Measurements from ENCODE around the gene TMEM179.

The TMEM179 gene

DNA sequence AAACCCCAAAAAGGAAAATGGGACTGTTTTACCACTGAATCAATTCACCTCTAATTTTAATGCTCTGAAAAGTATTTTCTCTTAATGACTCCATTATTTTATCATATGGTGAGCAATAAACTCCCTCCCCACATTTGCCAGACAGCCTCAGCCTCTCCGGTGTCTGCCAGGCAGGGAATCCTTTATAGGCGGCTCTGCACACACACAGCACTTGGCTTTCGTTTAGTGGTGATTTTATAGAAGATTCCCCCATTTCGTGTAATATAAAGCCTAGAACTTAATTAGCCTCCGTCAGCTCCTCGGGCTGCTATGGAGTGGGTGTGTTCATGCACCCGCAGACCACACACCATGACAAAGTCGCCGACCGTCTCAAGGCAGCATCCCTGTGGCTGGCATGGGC, 35.1 kb downstream of the TMEM179 start:
- no peak for DNase-seq (ENCODE audit: low read depth, low spot score)

DNA sequence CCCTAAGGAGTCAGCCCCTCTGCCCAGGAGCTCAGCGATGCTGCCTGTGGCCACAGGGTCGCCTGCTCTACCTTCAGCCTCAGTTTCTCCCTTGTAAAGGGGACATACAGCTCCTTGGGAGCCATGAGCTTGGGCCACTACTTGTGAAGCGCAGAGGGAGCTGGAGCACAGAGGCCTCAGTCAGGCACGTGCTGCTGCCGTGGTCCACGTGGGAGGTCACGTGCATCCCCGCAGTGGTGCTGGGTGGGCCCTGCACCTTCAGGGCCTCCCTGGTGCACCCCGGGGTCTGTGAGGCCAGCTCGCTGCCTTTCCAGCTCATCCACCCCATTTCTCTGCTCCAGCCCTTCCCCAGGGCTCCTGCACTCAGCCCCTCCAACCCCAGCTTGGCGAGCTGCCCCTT, 36.0 kb downstream of the TMEM179 start:
- no peak for DNase-seq (ENCODE audit: low read depth, low spot score)

DNA sequence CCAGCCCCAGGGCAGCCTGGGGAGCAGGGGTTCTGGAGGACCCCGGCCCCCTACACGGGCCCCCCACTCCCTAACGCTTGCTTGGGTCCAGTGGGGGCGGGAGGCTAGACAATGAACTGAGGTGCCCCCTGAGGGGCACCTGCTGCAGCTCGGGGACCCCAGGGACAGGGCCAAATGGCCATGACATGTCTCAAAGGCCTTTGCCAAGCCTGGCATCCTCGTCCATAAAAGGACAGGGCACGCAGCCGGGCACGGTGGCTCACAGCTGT, 36.7 kb downstream of the TMEM179 start:
- no peak for DNase-seq (ENCODE audit: low read depth, low spot score)

DNA sequence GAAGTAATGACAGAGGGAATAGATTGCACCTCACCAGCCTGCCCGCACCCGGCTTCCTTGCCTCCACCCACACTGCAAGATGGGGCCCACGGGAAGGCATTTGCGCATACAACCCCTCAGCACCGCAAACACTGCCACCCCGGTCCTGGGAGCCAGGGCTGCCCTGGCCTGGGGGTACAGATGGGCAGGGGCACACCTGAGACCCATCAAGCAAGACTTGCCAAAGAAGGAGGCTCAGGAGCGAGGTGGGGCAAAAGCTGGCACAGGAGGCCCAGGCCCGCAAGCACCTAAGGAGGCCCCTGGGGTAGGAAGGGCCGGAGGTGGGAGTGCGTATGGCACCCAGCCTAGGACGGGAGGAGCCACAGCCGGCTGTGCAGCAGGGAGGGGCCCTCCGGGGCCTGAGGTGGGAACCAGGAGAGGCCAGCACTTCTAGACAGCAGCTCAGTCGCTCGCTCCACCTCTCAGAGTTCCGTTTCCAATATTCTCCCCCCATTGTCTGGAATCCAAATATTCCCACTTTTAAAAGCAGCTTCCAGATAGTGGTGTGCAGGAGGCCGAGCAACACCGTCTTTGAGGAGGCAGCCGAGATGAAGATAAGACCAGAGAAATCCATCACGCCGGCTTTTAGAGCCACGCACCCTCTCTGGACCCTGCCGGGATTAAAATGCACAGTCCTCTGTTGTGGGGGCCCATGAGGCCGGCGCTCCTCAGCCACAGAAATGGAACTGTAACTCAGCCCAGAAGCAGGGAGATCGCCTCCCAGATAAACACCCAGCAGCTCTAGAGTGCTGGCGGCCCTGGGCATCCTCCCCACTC, 37.2 kb downstream of the TMEM179 start:
- DNase-seq (ENCODE audit: low read depth, low spot score), result no peak

DNA sequence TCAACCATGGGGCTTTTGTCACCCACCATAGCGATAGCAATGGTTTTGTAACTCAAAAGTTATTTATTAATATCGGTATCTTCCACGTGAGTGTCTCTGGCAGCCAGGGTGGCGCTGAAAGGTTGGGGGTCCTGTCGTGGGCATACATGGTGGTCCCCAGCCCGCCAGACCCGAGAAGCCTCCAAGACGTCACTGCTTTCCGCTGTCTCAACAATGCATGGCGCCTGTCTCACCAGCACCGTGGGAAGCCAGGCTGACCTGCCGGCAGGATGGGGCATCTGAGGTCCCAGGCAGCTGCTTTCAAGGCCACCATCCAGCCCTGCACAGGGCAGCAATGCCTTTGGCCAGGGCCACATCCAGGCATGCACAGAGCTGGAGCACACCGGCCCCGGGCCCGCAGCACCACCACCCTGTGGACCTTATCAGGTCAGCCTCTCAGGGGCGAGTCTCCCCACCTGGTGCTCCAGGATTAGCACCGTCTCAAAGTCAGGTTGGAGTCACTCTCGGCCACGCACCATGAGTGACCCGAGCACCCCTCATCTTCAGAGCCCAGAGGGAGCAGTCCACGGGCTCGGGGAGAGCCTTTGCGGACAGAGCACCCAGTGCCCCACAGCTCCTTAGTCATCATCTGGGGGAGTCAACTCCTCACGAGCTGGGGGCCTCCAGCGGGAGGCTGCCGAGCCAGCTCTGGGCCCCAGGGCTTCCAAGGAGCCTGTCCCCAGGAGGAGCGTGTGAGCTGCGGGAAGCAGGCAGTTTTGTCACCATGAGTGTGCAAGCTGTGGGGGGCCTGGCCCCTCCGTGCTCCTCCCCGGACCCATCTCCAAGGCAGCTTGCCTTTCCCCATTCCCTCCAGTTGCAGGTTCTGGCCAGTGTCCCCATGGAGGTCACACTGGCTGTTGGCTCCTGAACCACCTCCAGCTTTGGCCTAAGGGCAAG, 39.6 kb downstream of the TMEM179 start:
- DNase-seq (ENCODE audit: low read depth, low spot score), result no peak

DNA sequence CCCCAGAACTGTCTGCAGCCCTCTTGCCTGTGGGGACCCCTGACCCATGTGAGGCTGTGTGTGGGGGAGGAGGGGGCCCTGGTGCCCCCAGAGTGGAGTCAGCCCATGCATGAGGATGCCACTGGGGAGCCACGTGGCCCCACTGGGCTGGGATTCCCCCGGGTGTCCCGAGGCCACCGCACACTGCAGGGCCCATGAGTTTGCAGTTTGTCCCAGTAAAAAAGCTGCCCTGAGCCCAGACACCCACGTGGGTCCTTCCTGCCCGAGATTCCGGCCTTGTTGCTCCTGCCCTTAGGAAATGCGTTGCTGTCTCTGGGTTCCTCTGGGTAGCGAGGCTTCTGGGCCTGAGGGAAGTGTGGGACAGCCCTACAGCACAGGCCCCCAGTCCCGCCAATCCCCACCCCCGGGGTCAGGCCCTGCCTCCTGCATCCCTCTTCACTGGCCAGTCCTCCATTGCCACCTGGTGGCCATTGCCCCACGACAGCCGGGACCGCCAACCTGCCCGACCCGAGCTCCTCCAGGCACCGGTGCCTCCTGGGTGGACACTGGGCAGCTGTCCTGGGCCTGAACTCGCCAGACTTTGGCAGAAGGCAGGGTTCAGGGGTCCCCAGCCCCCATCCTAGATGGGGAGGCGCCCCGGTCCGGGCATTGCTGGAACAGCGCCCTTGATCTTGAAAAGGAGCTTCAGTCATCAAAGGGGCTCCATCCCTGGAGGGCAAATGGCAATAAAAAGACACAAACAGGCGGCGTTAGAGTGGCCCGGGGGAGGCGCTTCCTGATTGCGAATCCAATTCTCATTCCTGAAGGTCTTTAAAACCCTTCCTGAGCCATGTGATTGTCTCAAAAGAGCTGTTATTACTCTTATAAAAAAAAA, 40.6 kb downstream of the TMEM179 start:
- DNase-seq (ENCODE audit: low read depth, low spot score), result no peak

DNA sequence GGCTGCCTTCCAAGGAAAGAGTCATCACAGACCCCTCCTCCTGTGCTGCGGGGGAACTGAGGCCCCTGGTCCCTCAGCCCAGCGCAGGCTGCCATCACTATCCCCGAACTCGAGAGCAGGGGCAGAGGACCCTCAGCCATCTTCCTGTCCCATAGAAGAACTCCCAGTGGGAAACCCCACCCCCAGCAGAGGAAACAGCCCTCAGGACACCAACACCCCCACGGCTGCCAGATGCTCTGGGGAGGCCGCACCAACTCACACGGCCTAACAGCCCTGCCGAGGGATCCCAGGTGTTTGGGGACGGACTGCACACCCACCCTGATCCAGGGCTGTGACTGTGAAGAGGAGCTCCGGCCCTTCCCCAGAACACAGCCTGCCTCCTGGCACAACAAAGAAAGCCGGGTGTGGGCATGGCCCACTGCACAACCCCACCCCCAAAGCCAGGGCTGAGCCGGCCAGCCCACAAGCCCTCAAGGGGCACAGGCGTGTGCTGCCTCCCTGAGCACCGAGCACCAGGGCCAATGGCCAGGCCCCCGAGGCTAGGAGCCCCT, 41.3 kb downstream of the TMEM179 start:
- DNase-seq (ENCODE audit: low read depth, low spot score), result no peak

DNA sequence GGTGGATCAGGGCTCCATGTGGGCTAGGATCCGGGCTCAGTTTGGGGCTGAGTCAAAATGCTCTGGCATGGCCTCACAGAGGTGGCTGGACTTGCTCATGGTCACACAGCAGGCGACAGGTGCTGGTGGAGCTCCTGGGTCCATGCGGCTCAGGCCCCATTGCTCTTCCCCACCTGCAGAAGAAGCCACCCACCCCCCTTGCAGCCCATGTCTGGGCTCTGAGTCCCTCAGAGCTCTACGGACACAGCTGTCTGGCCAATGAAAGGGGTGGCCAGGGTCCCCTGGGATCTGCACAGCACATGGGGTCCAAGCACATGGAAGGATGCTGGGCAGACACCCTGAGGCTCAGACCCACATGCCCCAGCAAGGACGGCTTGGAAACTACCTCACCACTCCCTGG, 42.0 kb downstream of the TMEM179 start:
- no peak for DNase-seq (ENCODE audit: low read depth, low spot score)

DNA sequence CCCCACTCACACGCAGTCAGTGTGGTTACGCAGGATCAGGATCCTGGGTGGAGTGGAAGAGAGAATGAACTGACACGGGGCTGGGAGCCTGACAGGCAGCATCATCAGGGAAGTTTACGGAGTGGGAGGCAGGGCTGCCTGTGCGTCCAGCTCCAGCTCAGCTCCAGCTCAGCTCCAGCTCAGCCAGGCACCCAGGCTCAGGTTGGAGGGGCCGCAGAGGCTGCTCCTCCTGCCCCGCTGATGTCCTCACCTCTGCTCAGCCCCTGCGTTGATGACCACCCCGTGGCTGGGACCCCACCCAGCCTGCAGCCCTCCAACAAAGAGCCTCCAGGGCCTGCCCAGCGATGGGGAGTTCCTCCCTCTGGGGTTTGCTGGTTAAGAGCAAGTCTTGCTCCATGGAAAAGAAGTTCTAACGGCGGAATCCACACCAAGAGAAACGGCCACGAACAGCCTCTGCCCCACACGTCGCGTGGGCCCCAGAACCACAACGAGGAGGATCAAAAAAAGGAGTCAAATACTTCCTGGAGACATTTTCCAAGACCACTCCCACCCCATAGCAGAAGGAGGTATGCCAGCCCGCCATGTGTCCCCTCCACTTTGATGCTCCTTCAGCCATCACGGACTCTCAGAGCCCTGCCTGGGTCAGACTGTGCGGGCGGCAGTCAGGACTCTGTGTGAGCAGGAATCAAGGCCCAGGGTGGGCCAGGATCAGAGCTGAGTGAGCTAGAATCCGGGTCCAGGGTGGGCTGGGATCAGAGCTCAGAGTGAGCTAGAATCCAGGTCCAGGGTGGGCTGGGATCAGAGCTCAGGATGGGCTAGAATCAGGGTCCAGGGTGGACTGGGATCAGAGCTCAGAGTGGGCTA, 42.7 kb downstream of the TMEM179 start:
- no peak for DNase-seq (ENCODE audit: low read depth, low spot score)

DNA sequence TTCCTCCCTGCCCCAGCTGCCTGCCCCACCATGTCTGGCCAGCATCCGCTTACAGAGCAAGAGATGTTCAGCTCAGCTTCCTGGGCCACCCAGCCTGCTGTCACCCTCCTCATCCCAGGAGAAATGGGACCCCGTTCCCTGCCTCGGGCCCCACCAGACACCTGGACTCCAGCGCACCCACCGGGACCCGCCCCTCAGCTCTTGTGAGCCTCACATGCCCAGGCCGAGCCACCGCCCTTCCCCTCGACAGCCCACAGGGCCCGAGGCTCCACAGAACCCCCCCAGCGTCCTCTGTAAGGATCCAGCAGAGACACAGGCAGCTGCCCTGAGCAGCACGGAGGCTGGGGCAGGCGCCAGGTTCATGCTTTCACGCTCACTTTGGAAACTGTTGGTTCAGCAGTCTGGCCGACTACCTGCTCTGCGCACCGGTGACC, 43.4 kb downstream of the TMEM179 start:
- no peak for DNase-seq (ENCODE audit: low read depth, low spot score)

DNA sequence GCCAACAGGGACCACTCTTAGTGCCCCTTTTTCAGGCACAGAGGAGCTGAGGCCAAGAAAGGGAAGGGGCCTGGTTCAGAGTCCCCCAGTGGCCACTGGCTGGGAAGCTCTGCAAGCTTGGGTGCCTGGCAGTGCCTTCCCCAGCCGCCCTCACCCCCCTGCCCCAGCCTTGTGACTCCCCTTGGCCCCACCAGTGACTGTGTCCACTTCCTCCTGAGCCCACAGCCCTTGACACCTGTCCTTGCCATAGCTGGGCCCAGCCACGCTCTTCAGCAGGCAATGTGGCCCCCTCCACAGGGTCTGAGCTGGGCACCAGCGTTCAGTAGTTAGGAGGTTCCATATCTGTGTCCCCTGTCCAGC, 44.0 kb downstream of the TMEM179 start:
- no peak for DNase-seq (ENCODE audit: low read depth, low spot score)

DNA sequence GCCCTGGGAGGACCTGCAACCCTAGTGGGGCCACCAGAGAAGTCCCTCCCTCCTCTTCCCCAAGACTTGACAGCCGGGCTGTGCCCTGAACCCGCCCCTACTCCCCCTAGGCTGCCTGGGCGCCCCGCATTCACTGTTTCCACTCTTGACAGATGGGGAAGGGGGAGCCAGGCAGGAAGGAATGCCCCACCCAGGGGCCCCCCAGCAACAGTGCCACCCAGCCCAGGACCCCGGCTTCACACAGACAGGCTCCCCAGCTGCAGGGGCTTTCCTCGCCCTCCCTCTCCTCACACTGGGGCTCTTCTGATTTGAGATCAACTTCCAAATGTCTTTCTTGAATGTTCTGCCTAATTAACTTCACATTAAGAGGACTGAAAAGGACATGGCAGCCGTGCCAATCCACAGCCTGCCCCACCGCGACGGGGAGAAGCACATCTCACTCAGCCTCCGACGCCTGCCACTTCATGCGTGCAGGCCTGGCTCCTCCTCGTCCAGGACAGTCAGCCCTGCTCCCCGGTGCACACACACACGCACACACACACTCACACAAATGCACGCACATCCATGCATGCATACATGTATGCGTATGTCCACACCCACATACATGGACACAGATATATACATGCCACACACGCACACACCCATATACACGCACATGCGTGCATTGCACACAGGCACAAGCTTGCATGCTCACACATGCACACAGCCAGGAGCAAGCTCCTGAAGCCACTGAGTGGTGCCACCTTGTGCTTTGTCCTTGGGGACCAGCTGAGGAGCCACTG, 44.6 kb downstream of the TMEM179 start:
- DNase-seq (ENCODE audit: low read depth, low spot score), result no peak

DNA sequence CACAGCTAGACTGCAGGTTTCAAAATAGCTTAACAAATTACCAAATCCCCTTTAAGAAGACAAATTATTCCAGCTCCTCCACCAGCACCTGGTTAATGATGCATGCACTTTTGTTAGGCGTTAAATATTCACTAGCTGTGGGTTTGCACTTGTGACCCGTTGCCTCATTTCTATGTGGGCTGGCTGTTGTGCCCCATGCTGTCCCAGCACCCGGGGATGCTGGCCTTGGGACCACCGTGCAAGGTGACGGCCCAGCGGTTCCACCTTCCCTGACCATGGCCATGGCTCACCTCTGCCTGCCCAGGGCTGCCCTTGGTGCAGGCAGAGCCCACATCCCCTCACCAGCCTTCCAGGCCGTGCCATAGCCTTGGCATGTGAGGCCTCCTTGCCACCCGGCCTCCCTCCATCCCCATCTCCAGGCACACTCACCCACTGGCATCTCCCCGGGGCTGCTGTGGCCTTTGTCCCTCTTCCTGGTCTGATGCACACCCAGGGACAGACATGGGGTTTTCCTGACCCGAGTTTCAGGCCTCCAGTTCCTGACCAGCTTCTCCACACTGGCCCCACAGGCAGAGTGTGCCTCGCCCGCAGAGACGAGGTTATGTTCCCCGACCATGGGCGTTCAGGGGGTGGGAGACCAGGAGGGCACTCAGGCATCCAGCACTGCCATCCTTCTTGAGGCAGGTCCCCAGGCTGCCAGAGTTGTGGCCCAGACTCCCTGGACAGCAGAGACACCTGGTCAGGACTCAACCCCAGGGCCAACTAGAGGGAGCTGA, 45.4 kb downstream of the TMEM179 start:
- no peak for DNase-seq (ENCODE audit: low read depth, low spot score)

DNA sequence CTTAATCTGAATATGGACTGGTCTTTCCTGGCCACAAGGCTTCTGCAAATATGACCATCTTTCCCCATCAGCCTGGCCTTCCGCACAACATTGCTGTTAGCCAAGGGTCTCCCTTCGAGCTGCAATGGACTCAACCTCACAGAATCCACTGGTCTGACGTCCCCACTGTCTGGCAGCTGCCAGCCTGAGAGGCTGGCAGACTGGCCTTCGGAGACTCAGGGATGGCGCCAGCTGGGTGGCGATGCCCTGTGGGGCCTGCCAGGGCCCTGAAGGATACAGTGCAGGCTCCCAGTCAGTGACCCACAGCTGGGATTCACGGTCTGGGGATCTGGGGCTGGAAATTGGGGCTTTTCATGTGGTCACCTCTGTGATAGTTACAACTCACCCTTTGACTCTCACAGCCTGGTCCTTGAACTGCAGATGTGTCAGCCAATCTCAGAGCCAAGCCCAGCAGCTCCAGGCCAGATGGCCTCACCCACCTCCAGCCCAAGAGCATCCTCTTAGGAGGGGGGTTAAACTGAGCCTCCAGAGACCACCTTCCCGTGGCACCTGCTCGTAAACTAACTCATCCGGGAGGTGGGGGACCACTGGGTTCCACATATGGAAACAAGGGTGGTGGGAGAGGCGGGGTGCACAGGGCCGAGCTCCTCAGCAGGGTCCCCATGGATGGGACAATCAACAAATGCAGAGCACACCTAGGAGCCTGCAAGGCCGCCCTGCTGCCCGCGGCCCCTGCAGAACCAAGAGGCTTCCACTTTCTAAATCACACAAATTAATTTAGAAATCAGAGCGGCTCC, 46.1 kb downstream of the TMEM179 start:
- no peak for DNase-seq (ENCODE audit: low read depth, low spot score)

DNA sequence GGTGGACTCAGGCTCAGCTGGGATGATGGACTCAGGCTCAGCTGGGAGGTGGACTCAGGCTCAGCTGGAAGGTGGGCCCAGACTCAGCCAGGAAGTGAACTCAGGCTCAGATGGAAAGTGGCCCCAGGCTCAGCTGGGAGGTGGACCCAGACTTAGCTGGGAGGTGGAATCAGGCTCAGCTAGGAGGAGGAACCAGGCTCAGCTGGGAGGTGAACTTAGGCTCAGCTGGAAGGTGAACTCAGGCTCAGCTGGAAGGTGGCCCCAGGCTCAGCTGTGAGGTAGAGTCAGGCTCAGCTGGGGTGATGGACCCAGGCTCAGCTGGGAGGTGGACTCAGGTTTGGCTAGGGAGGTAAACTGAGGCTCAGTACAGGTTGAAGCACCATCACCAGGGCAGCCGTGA, 46.8 kb downstream of the TMEM179 start:
- no peak for DNase-seq (ENCODE audit: low read depth, low spot score)

DNA sequence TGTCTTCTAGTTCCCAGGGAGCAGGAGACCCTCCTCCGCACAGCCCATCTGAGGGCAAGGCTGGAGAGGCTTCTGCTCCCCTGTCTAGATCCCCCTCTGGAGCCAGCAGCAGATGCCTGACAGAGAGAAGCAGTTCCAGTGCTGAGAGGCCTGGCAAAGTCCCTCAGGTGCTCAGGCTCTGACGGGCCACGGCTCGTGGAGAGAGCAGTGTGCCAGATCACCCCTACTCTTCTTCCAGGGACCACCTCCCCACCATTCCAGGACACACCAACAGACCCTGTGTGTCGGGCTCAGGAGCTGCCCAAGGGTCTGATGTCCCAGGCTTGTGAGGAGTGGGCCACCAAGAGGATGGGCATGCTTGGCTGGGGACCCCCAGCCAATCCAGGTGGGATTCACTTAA, 47.5 kb downstream of the TMEM179 start:
- no peak for DNase-seq (ENCODE audit: low read depth, low spot score)

DNA sequence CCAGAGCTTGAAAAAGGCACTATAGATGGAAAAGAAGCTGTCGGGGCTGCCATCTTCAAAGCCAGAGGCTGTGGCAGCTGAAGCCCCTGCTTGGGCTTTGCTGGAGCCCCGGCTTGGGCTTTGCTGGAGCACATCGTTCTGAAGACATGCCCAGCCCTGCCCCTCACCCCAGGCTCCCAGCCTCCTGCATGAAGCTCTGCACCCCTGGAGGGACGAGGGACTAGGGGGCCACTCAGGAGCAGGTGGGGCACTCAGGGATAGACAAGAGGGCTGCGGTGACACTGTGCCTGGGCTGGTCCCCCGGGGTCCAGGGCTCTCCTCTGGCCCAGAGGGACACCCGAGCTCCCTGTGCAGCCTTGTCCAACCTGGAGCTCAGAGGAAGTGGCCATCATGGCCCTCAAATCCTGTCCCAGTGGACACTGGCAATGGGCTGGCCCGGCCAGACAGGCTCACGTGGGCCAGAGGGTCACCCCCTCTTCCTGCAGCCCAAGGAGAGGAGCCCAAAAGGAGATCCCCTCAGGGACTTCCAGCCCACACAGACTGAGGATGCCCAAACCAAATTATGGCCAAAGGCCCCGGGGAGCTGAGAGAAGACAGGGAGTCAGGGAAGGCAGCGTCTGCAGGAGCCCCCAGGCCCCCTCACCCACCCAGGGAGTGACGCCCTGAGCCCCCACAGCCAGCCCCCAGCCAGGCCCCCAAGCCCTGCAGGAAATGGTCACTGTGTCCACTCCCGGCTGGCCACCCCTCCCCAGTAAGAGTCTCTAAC, 48.1 kb downstream of the TMEM179 start:
- no peak for DNase-seq (ENCODE audit: low read depth, low spot score)
